ENCODE measurements around the gene TRABD2A.
A peak's percentile ranks its signal among the peaks of the same experiment; 100 is the strongest.
"Not testable (repeated sequence)": the region's sequence is repeated elsewhere in the genome, so short reads cannot be mapped to it uniquely, and the experiment has no call there.

Gene TRABD2A

GRCh38 chr2:84879584-84880394, 1.1 kb downstream of the TRABD2A start:
- ATAC-seq (no peak), DNase-seq (peak; percentile 41)

GRCh38 chr2:84878896-84879583, 1.8 kb downstream of the TRABD2A start:
- ATAC-seq, result no peak
- DNase-seq, result peak; percentile 7

- ATAC-seq, result no peak
- DNase-seq, result peak; percentile 21
Observed at GRCh38 chr2:84878459-84878858, 2.4 kb downstream of the TRABD2A start.

GRCh38 chr2:84876369-84876768, 4.5 kb downstream of the TRABD2A start:
- no peak for DNase-seq
- ATAC-seq, result no peak

GRCh38 chr2:84875619-84876018, 5.3 kb downstream of the TRABD2A start:
- not testable (repeated sequence) for ATAC-seq, DNase-seq

GRCh38 chr2:84875213-84875560, 5.7 kb downstream of the TRABD2A start:
- ATAC-seq (no peak), DNase-seq (peak; percentile 10)

GRCh38 chr2:84874381-84875212, 6.3 kb downstream of the TRABD2A start:
- peak; percentile 35 for ATAC-seq
- DNase-seq, result peak; percentile 24

GRCh38 chr2:84873350-84873749, 7.5 kb downstream of the TRABD2A start:
- DNase-seq, result peak; percentile 1

GRCh38 chr2:84872691-84873090, 8.2 kb downstream of the TRABD2A start:
- not testable (repeated sequence) for ATAC-seq, DNase-seq

More at GRCh38 chr2:84873350-84873749, 7.5 kb downstream of the TRABD2A start:
- peak; percentile 60 for ATAC-seq

- DNase-seq, result peak; percentile 5
- ATAC-seq, result no peak
Observed at GRCh38 chr2:84870306-84870705, 10.6 kb downstream of the TRABD2A start.

GRCh38 chr2:84868327-84868726, 12.6 kb downstream of the TRABD2A start:
- ATAC-seq, result not testable (repeated sequence)

GRCh38 chr2:84866122-84866521, 14.8 kb downstream of the TRABD2A start:
- DNase-seq (no peak), ATAC-seq (no peak)

More at GRCh38 chr2:84868327-84868726, 12.6 kb downstream of the TRABD2A start:
- DNase-seq, result not testable (repeated sequence)

- no peak for ATAC-seq
- DNase-seq, result no peak
Observed at GRCh38 chr2:84865181-84865783, 15.6 kb downstream of the TRABD2A start.

GRCh38 chr2:84862006-84862405, 18.9 kb downstream of the TRABD2A start:
- ATAC-seq (no peak), DNase-seq (no peak)

GRCh38 chr2:84861539-84861938, 19.3 kb downstream of the TRABD2A start:
- ATAC-seq (no peak), DNase-seq (no peak)

- DNase-seq (no peak), ATAC-seq (no peak)
Observed at GRCh38 chr2:84858937-84859336, 21.9 kb downstream of the TRABD2A start.

GRCh38 chr2:84858123-84858522, 22.8 kb downstream of the TRABD2A start:
- ATAC-seq, result no peak
- DNase-seq, result no peak

GRCh38 chr2:84857566-84857965, 23.3 kb downstream of the TRABD2A start:
- no peak for DNase-seq
- no peak for ATAC-seq

- DNase-seq (peak; percentile 52), ATAC-seq (peak; percentile 93)
Observed at GRCh38 chr2:84856787-84857186, 24.1 kb downstream of the TRABD2A start.

- DNase-seq, result no peak
- no peak for ATAC-seq
Observed at GRCh38 chr2:84855731-84856130, 25.2 kb downstream of the TRABD2A start.

- ATAC-seq, result no peak
- no peak for DNase-seq
Observed at GRCh38 chr2:84854850-84855249, 26.0 kb downstream of the TRABD2A start.

GRCh38 chr2:84851876-84852275, 29.0 kb downstream of the TRABD2A start:
- DNase-seq (no peak), ATAC-seq (no peak)
